CD4-positive, alpha-beta T cell treated with Interleukin-4 for 1 hour (primary cell): ENCODE data around the gene ELOVL1.

Experiments
- DNase-seq, 2 donors: peaks; one replicate each; pipeline ENCODE4 v3.0.0-alpha.2; 2020 to 2022

The ELOVL1 gene

GRCh38 chr1:43352881-43353280, 14.9 kb downstream of the ELOVL1 start:
- no peak for DNase-seq

- no peak for DNase-seq
Observed at GRCh38 chr1:43352351-43352705, 15.5 kb downstream of the ELOVL1 start.

GRCh38 chr1:43351421-43352350, 16.1 kb downstream of the ELOVL1 start:
- DNase-seq = no peak

GRCh38 chr1:43350976-43351375, 16.8 kb downstream of the ELOVL1 start:
- DNase-seq = no peak

GRCh38 chr1:43349594-43350306, 18.1 kb downstream of the ELOVL1 start:
- no peak for DNase-seq

- peak; percentile 84 to 91 for DNase-seq
Observed at GRCh38 chr1:43348809-43349593, 18.8 kb downstream of the ELOVL1 start.

GRCh38 chr1:43348343-43348808, 19.4 kb downstream of the ELOVL1 start:
- no peak for DNase-seq

- DNase-seq = no peak
Observed at GRCh38 chr1:43346636-43347035, 21.2 kb downstream of the ELOVL1 start.

GRCh38 chr1:43345120-43345519, 22.7 kb downstream of the ELOVL1 start:
- no peak for DNase-seq

GRCh38 chr1:43344267-43344850, 23.5 kb downstream of the ELOVL1 start:
- no peak for DNase-seq

GRCh38 chr1:43340559-43340958, 27.3 kb downstream of the ELOVL1 start:
- no peak for DNase-seq

GRCh38 chr1:43339584-43340232, 28.1 kb downstream of the ELOVL1 start:
- DNase-seq = no peak

- DNase-seq = no peak
Observed at GRCh38 chr1:43338001-43338400, 29.8 kb downstream of the ELOVL1 start.

GRCh38 chr1:43337588-43337987, 30.2 kb downstream of the ELOVL1 start, which contains the start of gene MPL:
MPL (plus strand) TSS chr1:43337818; CDS start chr1:43337849, 31 bp downstream.
- no peak for DNase-seq

GRCh38 chr1:43334453-43335205, 33.2 kb downstream of the ELOVL1 start:
- no peak for DNase-seq

- no peak for DNase-seq
Observed at GRCh38 chr1:43331688-43332087, 36.1 kb downstream of the ELOVL1 start.

GRCh38 chr1:43329995-43330751, 37.6 kb downstream of the ELOVL1 start:
- peak in 1 of 2 donors; percentile 39 for DNase-seq

GRCh38 chr1:43327549-43328292, 40.1 kb downstream of the ELOVL1 start:
- no peak for DNase-seq

- no peak for DNase-seq
Observed at GRCh38 chr1:43325381-43325780, 42.4 kb downstream of the ELOVL1 start.

GRCh38 chr1:43324810-43325209, 43.0 kb downstream of the ELOVL1 start:
- no peak for DNase-seq
